Measurements from ENCODE around the gene PDCD4. TPM values are rescaled to one million over a fixed set of nuclear protein-coding genes. Genes with fewer than 3 reads are reported as not detected.

PDCD4 gene
- total RNA-seq, 1 donor from 2014 or later = 77.9 TPM

- FAIRE-seq = no peak
- DNase-seq (ENCODE audit: low read depth) = no peak
- TF ChIP-seq CTCF (IDR thresholded peaks at IDR 0.05; ENCODE audit: insufficient read depth, low read length, severe bottlenecking) = no peak
These were observed 55.7 kb downstream of the PDCD4 start for GRCh38 chr10:110927461-110927860.

GRCh38 chr10:110931769-110932381 lies 60.1 kb downstream of the PDCD4 start:
- Histone ChIP-seq H3K27me3 (ENCODE audit: control insufficient read depth, insufficient read depth, low read length) (no peaks in the 10 kb centered on the region), H3K36me3 (ENCODE audit: control insufficient read depth, insufficient read depth, low read length) (no peaks in the 10 kb centered on the region), H3K4me3 (ENCODE audit: low read depth, low read length) (no peak overlapping the region)
- DNase-seq (ENCODE audit: low read depth) (no peak), FAIRE-seq (no peak)
- no peak for TF ChIP-seq CTCF (IDR thresholded peaks at IDR 0.05; ENCODE audit: insufficient read depth, low read length, severe bottlenecking)

More at GRCh38 chr10:110927461-110927860, 55.7 kb downstream of the PDCD4 start:
- H3K4me3 ChIP-seq (ENCODE audit: low read depth, low read length) = no peak overlapping the region
- no peaks in the 10 kb centered on the region for H3K27me3 ChIP-seq (ENCODE audit: control insufficient read depth, insufficient read depth, low read length)
- no peaks in the 10 kb centered on the region for H3K36me3 ChIP-seq (ENCODE audit: control insufficient read depth, insufficient read depth, low read length)

DNA sequence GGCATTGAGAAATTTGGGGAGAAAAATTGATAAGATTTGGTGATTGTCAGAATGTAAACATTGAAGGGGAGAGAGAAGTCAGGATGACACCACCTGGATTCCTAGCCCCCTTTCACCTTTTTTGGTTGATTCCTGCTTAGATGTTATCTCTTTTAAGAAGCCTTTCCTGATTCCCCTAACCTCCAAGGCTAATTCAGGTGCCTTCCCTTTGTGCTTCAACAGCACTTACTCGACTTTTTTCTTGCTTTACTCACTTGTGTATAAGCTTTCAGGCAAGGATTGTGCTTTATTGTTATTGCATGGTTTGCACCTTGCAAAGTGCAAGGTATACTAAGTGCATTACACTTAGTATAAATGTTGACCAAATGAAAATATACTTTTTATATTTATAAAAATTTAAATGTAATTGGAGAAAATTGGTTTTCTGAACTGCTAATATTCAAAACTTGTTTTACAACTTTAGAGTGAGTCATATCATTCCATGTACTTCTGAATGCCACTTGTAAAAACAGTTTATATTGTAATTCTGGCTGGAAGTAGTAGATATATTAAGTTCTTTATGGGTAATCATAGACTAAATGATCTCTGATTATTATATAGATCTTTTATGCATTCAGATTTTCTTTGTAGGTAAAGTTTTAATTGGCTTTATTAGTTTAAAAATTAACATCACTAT lies 60.9 kb downstream of the PDCD4 start:
- no peak for TF ChIP-seq CTCF (IDR thresholded peaks at IDR 0.05; ENCODE audit: insufficient read depth, low read length, severe bottlenecking)
- FAIRE-seq (no peak), DNase-seq (ENCODE audit: low read depth) (peak; percentile 70)
- Histone ChIP-seq H3K27me3 (ENCODE audit: control insufficient read depth, insufficient read depth, low read length) (no peaks in the 10 kb centered on the region), H3K4me3 (ENCODE audit: low read depth, low read length) (no peak overlapping the region), H3K36me3 (ENCODE audit: control insufficient read depth, insufficient read depth, low read length) (no peaks in the 10 kb centered on the region)

GRCh38 chr10:110936757-110937156 lies 65.0 kb downstream of the PDCD4 start:
- Histone ChIP-seq H3K36me3 (ENCODE audit: control insufficient read depth, insufficient read depth, low read length) (no peaks in the 10 kb centered on the region), H3K4me3 (ENCODE audit: low read depth, low read length) (no peak overlapping the region), H3K27me3 (ENCODE audit: control insufficient read depth, insufficient read depth, low read length) (no peaks in the 10 kb centered on the region)
- no peak for TF ChIP-seq CTCF (IDR thresholded peaks at IDR 0.05; ENCODE audit: insufficient read depth, low read length, severe bottlenecking)
- DNase-seq (ENCODE audit: low read depth) (no peak), FAIRE-seq (no peak)

- Histone ChIP-seq H3K36me3 (ENCODE audit: control insufficient read depth, insufficient read depth, low read length) (no peaks in the 10 kb centered on the region), H3K27me3 (ENCODE audit: control insufficient read depth, insufficient read depth, low read length) (no peaks in the 10 kb centered on the region), H3K4me3 (ENCODE audit: low read depth, low read length) (no peak overlapping the region)
- DNase-seq (ENCODE audit: low read depth) (no peak), FAIRE-seq (no peak)
- no peak for TF ChIP-seq CTCF (IDR thresholded peaks at IDR 0.05; ENCODE audit: insufficient read depth, low read length, severe bottlenecking)
These were observed 67.7 kb downstream of the PDCD4 start for GRCh38 chr10:110939419-110939818.

Measured in bronchial epithelial cell (primary cell).